Neural crest cell (in vitro differentiated cells): Measurements from ENCODE around the gene NFATC1. TPM values are rescaled to one million over a fixed set of nuclear protein-coding genes. Genes with fewer than 3 reads are reported as not detected.

Source experiments
- DNase-seq: peaks from one replicate; pipeline ENCODE4 v3.0.0; 2021; ENCODE audit warnings: low read depth, mixed read lengths, low spot score
- H3K27ac Mint-ChIP-seq: one replicate; pipeline ENCODE4 v1.8.0; 2021; ENCODE audit warnings: mild to moderate bottlenecking, mixed read lengths; ENCODE audit not compliant: unreplicated experiment
- H3K27me3 Mint-ChIP-seq: 2 replicates; pipeline ENCODE4 v1.8.0; 2021; ENCODE audit warnings: low read depth, mild to moderate bottlenecking, mixed read lengths
- H3K36me3 Mint-ChIP-seq: 2 replicates; pipeline ENCODE4 v1.8.0; 2021; ENCODE audit warnings: low read depth, mild to moderate bottlenecking, mixed read lengths
- H3K4me1 Mint-ChIP-seq: 2 replicates; pipeline ENCODE4 v1.8.0; 2021; ENCODE audit warnings: mixed read lengths
- H3K4me3 Mint-ChIP-seq: one replicate; pipeline ENCODE4 v1.8.0; 2021; ENCODE audit warnings: mild to moderate bottlenecking, mixed read lengths
- H3K9me3 Mint-ChIP-seq: 2 replicates; pipeline ENCODE4 v1.8.0; 2021; ENCODE audit warnings: mixed read lengths
- CTCF ChIP-seq: fragments of 200-600 bp; sonication (generic); conservative IDR thresholded peaks from 2 replicates; pipeline ENCODE4 v1.5.0; 2021; ENCODE audit warnings: antibody characterized with exemption, mild to moderate bottlenecking
- total RNA-seq: library from RNA; stranded (reverse); gene quantifications from 2 replicates; pipeline ENCODE4 v1.2.1, GENCODE V29; 2021

The NFATC1 gene
- total RNA-seq, 1 donor from 2014 or later, result 2.4 TPM

DNA sequence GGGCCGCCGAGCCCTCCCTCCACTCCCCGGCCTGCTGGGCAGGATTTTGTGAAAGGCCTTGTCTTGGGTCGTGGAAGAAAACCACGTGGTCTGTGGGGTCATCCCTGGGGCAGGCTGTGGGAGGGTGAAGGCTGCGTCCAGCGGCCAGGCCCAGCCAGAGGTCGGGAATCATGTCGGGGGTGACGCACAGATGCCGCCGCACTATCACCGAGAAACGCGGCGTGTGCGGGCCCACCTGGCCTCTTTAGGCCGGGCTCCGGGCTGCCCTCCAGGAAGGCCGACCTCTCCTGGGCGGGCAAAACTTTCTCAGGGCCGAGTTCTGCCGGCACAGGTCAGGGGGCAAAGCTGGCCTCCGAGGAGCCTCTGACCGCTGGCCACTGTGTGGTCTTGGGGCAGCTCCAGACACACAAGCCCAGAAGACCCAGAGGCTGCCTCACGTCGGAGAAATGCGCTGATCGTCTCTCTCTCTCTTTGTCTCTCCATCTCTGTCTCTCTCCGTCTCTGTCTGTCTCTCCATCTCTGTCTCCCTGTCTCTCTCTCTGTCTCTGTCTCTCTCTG is 28.4 kb downstream of the NFATC1 start:
- peaks cover 2% of the 10 kb centered on the region for H3K27me3 Mint-ChIP-seq
- no peak for DNase-seq
- no peak overlapping the region for H3K27ac Mint-ChIP-seq
- H3K9me3 Mint-ChIP-seq, result no peaks in the 10 kb centered on the region
- TF ChIP-seq CTCF, result no peak
- no peak overlapping the region for H3K4me3 Mint-ChIP-seq
- peaks cover 24% of the 10 kb centered on the region for H3K4me1 Mint-ChIP-seq
- H3K36me3 Mint-ChIP-seq, result no peaks in the 10 kb centered on the region

GRCh38 chr18:79424880-79425568 is 29.3 kb downstream of the NFATC1 start:
- Mint-ChIP-seq H3K27me3 (peaks cover 2% of the 10 kb centered on the region), H3K9me3 (no peaks in the 10 kb centered on the region), H3K4me1 (peaks cover 24% of the 10 kb centered on the region), H3K36me3 (no peaks in the 10 kb centered on the region), H3K4me3 (no peak overlapping the region), H3K27ac (peak overlapping the region; percentile 59)
- no peak for TF ChIP-seq CTCF
- no peak for DNase-seq

DNA sequence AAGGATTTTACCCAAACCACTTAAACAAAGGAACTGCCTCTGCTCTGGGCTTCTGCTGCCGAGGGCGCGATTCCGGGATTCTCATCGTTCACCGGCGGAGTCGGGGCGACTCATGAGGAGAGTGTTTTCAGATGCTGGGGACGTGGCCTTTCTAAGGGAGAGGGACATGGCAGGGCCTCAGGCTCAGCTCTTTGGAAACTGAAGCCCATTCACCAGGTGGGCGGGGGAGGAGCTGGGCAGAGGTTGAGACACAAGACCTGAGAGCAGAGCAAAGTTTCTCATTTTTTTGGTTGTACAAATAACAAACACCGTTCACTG is 29.8 kb downstream of the NFATC1 start:
- no peak for TF ChIP-seq CTCF
- Mint-ChIP-seq H3K9me3 (no peaks in the 10 kb centered on the region), H3K4me3 (no peak overlapping the region)

GRCh38 chr18:79426376-79427300 is 30.9 kb downstream of the NFATC1 start:
- Mint-ChIP-seq H3K27me3 (peaks cover 2% of the 10 kb centered on the region), H3K9me3 (no peaks in the 10 kb centered on the region), H3K36me3 (no peaks in the 10 kb centered on the region), H3K4me1 (peaks cover 24% of the 10 kb centered on the region), H3K27ac (no peak overlapping the region), H3K4me3 (no peak overlapping the region)
- DNase-seq, result no peak
- TF ChIP-seq CTCF, result no peak

More for the DNA sequence above, 29.8 kb downstream of the NFATC1 start:
- H3K27ac Mint-ChIP-seq, result peak overlapping the region; percentile 59
- peaks cover 2% of the 10 kb centered on the region for H3K27me3 Mint-ChIP-seq
- H3K4me1 Mint-ChIP-seq, result peaks cover 24% of the 10 kb centered on the region
- DNase-seq, result no peak
- no peaks in the 10 kb centered on the region for H3K36me3 Mint-ChIP-seq

GRCh38 chr18:79427368-79428225 is 31.9 kb downstream of the NFATC1 start:
- Mint-ChIP-seq H3K27me3 (peaks cover 2% of the 10 kb centered on the region), H3K4me3 (no peak overlapping the region), H3K36me3 (no peaks in the 10 kb centered on the region), H3K4me1 (peaks cover 24% of the 10 kb centered on the region), H3K27ac (no peak overlapping the region), H3K9me3 (no peaks in the 10 kb centered on the region)
- TF ChIP-seq CTCF, result no peak
- no peak for DNase-seq
